ENCODE results near the gene TUBA1A. TPM values are rescaled to one million over a fixed set of nuclear protein-coding genes. Genes with fewer than 3 reads are reported as not detected.

Gene TUBA1A
- total and polyA plus RNA-seq, 5 donors from 2014 or later = 213 to 298 (median 250) TPM

DNA sequence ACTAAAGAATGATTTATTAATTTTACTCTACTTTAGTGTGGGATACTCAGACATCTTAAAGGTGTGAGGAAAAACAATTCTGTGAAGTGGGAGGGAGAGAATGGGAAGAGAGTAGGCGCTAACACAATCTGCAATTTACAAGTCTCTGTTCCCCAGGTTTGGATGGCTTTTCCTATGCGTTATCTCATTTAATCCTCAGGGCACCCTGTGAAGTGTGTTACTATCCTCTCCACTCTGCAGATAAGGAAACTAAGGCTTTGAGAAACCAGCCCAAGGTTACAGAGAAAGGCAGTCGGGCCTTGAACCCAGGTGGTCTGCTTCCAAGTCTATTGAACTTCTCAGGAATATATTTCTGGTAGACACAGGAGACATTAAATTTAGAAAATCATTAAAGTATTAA is 39.8 kb upstream of the TUBA1A start:
- no peaks in the 10 kb centered on the region for H3K36me3 Mint-ChIP-seq
- no peaks in the 10 kb centered on the region for H3K9me3 Mint-ChIP-seq
- Histone ChIP-seq H3K4me1 (ENCODE audit: control insufficient read depth, insufficient read depth, low read length, poor library complexity, severe bottlenecking) (no peaks in the 10 kb centered on the region), H3K36me3 (ENCODE audit: control insufficient read depth, insufficient read depth, low read length) (no peaks in the 10 kb centered on the region), H3K9me3 (ENCODE audit: control insufficient read depth in 2 of 2, low read length in 2 of 2) (no peaks in the 10 kb centered on the region), H3K4me3 (ENCODE audit: low read depth, low read length) (no peak overlapping the region), H3K27ac (ENCODE audit: insufficient read depth, low read length, poor library complexity, severe bottlenecking) (no peak overlapping the region), H3K27me3 (ENCODE audit: control insufficient read depth, insufficient read depth, low read length) (no peaks in the 10 kb centered on the region)
- no peak for DNase-seq
- no peak overlapping the region for H3K4me3 Mint-ChIP-seq
- H3K27ac Mint-ChIP-seq = no peak overlapping the region
- peaks cover 0 to 4% (median 0%) of the 10 kb centered on the region in 4 donors for H3K4me1 Mint-ChIP-seq
- ATAC-seq (ENCODE audit: low read depth in 2 of 2) = no peak
- H3K27me3 Mint-ChIP-seq = no peaks in the 10 kb centered on the region

DNA sequence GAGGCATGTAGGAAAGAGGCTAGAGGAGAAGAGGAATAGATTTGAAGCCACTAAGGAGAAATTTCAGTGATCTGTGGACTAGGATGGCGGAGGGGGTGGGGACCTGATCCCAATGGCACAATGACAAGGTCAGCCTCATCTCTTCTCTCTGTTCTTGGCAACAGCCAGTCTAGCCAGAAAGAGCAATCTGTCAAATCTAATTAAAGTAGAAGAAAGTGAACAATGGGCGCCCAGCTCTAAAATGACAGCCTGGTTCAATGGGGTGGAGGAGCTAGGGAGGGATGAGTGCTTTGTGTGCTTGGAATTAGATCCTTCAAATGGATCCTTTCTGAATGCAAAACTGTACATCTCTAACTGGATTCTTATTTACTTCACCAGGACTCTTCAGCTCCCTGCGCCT is 38.8 kb upstream of the TUBA1A start:
- Histone ChIP-seq H3K27ac (ENCODE audit: insufficient read depth, low read length, poor library complexity, severe bottlenecking) (no peak overlapping the region), H3K36me3 (ENCODE audit: control insufficient read depth, insufficient read depth, low read length) (no peaks in the 10 kb centered on the region), H3K4me1 (ENCODE audit: control insufficient read depth, insufficient read depth, low read length, poor library complexity, severe bottlenecking) (no peaks in the 10 kb centered on the region), H3K9me3 (ENCODE audit: control insufficient read depth in 2 of 2, low read length in 2 of 2) (no peaks in the 10 kb centered on the region), H3K4me3 (ENCODE audit: low read depth, low read length) (no peak overlapping the region), H3K27me3 (ENCODE audit: control insufficient read depth, insufficient read depth, low read length) (no peaks in the 10 kb centered on the region)
- ATAC-seq (ENCODE audit: low read depth in 2 of 2) (no peak), DNase-seq (no peak)
- H3K9me3 Mint-ChIP-seq = no peaks in the 10 kb centered on the region
- no peaks in the 10 kb centered on the region for H3K27me3 Mint-ChIP-seq
- no peaks in the 10 kb centered on the region for H3K4me1 Mint-ChIP-seq
- no peaks in the 10 kb centered on the region for H3K36me3 Mint-ChIP-seq
- H3K27ac Mint-ChIP-seq = no peak overlapping the region
- H3K4me3 Mint-ChIP-seq = no peak overlapping the region

DNA sequence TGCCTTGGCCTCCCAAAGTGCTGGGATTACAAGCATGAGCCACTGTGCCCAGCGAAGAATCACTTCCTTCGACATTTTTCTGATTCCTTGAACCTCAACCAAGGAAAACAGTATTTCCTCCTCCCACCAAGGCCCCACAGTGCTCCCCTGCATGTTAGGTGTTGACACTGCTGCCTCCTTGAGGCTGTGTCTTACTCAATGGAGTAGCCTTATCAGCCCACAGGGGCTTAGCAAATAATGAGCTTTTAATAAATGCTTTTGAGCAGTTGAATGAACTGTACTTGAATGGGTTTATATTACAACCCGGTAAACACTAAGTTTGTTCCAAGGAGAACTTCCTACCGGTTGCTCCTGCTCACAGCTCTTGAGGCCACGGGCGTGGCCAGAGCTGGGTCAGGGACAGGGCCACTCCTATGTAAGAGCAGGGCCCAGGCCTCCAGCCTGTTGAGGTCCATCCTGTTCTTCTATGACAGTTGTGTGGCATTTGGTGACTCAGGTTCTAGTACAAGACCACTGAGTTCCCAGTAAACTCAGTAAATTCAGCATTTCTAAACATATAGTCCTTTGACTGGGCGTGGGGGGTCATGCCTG is 36.8 kb upstream of the TUBA1A start:
- Histone ChIP-seq H3K36me3 (ENCODE audit: control insufficient read depth, insufficient read depth, low read length) (no peaks in the 10 kb centered on the region), H3K9me3 (ENCODE audit: control insufficient read depth in 2 of 2, low read length in 2 of 2) (no peaks in the 10 kb centered on the region), H3K4me3 (ENCODE audit: low read depth, low read length) (no peak overlapping the region), H3K4me1 (ENCODE audit: control insufficient read depth, insufficient read depth, low read length, poor library complexity, severe bottlenecking) (no peaks in the 10 kb centered on the region), H3K27ac (ENCODE audit: insufficient read depth, low read length, poor library complexity, severe bottlenecking) (no peak overlapping the region), H3K27me3 (ENCODE audit: control insufficient read depth, insufficient read depth, low read length) (no peaks in the 10 kb centered on the region)
- no peaks in the 10 kb centered on the region for H3K27me3 Mint-ChIP-seq
- no peaks in the 10 kb centered on the region for H3K36me3 Mint-ChIP-seq
- H3K9me3 Mint-ChIP-seq = no peaks in the 10 kb centered on the region
- no peak overlapping the region for H3K27ac Mint-ChIP-seq
- no peak for DNase-seq
- H3K4me1 Mint-ChIP-seq = no peaks in the 10 kb centered on the region
- no peak for ATAC-seq (ENCODE audit: low read depth in 2 of 2)
- no peak overlapping the region for H3K4me3 Mint-ChIP-seq

DNA sequence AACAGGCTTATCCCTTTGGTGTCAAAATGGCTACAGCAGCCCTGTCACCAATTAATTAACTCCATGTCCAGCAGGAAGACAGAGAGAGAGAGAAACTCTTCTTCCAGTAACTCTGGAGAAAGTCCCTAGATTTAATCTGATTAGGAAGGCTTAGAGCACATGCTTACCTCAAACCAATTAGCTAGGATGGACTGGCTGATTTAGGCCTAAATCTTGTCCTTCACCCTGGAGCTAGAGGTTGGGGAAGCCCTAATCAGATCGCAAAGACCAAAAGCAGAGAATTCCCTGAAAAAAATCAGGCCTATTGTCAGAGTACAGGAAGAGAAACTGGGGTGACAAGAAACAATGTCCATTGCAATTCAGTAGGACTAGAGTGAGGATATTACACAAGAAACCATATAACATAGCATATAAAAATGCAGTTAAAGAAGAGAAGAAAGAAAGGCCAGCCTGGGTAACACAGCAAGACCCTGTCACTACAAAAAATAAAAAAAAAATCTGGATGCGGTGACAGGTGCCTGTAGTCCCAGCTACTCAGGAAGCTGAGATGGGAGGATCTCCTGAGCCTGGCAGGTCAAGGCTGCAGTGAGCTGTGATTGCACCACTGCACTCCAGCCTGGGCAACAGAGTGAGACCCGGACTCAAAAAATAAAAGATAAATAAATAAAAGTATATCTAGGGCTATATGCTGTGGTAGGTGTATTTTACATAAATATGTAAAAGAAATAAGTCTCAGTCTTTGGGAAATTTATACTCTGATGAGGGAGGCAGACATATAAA is 34.9 kb upstream of the TUBA1A start:
- H3K4me1 ChIP-seq (ENCODE audit: control insufficient read depth, insufficient read depth, low read length, poor library complexity, severe bottlenecking) = no peaks in the 10 kb centered on the region
- ATAC-seq (ENCODE audit: low read depth in 2 of 2) = no peak
- DNase-seq = no peak
- H3K27ac Mint-ChIP-seq = no peak overlapping the region
- H3K36me3 Mint-ChIP-seq = no peaks in the 10 kb centered on the region
- H3K36me3 ChIP-seq (ENCODE audit: control insufficient read depth, insufficient read depth, low read length) = no peaks in the 10 kb centered on the region
- H3K4me3 ChIP-seq (ENCODE audit: low read depth, low read length) = no peak overlapping the region
- peak overlapping the region in 1 of 4 donors; percentile 82 for H3K4me3 Mint-ChIP-seq
- H3K27me3 ChIP-seq (ENCODE audit: control insufficient read depth, insufficient read depth, low read length) = no peaks in the 10 kb centered on the region
- no peaks in the 10 kb centered on the region for H3K9me3 ChIP-seq (ENCODE audit: control insufficient read depth in 2 of 2, low read length in 2 of 2)
- no peaks in the 10 kb centered on the region for H3K4me1 Mint-ChIP-seq
- no peaks in the 10 kb centered on the region for H3K27me3 Mint-ChIP-seq
- no peak overlapping the region for H3K27ac ChIP-seq (ENCODE audit: insufficient read depth, low read length, poor library complexity, severe bottlenecking)
- H3K9me3 Mint-ChIP-seq = no peaks in the 10 kb centered on the region

DNA sequence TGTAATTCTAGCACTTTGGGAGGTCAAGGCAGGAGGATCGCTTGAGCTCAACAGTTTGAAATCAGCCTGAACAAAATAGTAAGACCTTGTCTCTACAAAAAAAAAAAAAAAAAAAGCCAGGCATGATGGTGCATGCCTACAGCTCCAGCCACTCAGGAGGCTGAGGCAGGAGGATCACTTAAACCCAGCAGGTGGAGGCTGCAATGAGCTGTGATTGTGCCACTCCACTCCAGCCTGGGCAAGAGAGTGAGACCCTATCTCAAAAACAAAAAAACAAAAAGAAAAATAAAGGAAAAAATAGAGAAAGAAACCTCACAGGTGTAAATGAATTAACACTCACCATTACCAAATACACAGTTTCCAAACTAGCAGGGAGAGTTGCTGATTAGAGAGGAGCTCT is 34.2 kb upstream of the TUBA1A start:
- H3K27ac ChIP-seq (ENCODE audit: insufficient read depth, low read length, poor library complexity, severe bottlenecking) = no peak overlapping the region
- no peaks in the 10 kb centered on the region for H3K27me3 Mint-ChIP-seq
- DNase-seq = no peak
- no peak overlapping the region for H3K27ac Mint-ChIP-seq
- no peaks in the 10 kb centered on the region for H3K36me3 ChIP-seq (ENCODE audit: control insufficient read depth, insufficient read depth, low read length)
- no peaks in the 10 kb centered on the region for H3K27me3 ChIP-seq (ENCODE audit: control insufficient read depth, insufficient read depth, low read length)
- no peaks in the 10 kb centered on the region for H3K36me3 Mint-ChIP-seq
- no peaks in the 10 kb centered on the region for H3K4me1 ChIP-seq (ENCODE audit: control insufficient read depth, insufficient read depth, low read length, poor library complexity, severe bottlenecking)
- no peaks in the 10 kb centered on the region for H3K4me1 Mint-ChIP-seq
- H3K9me3 Mint-ChIP-seq = no peaks in the 10 kb centered on the region
- H3K4me3 Mint-ChIP-seq = no peak overlapping the region
- no peak overlapping the region for H3K4me3 ChIP-seq (ENCODE audit: low read depth, low read length)
- ATAC-seq (ENCODE audit: low read depth in 2 of 2) = no peak
- no peaks in the 10 kb centered on the region for H3K9me3 ChIP-seq (ENCODE audit: control insufficient read depth in 2 of 2, low read length in 2 of 2)

DNA sequence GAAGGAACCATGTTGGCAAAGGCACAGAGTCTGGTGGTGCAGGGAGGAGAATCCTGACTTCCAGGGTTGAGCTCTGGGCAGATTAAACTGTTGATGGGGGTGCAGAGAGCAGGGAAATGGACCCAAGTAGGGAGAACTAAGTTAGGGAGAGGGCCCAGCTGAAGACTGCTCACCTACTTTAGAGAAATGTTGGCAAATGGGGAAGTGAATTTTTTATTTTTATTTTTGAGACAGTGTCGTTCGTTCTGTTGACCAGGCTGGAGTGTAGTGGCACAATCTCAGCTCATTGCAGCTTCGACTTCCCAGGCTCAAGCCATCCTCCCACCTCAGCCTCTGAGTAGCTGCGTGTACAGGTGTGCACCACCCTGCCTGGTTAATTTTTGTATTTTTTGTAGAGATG is 32.1 kb upstream of the TUBA1A start:
- Mint-ChIP-seq H3K27ac (peak overlapping the region in 1 of 3 donors; percentile 6), H3K27me3 (peaks cover 1% of the 10 kb centered on the region), H3K9me3 (no peaks in the 10 kb centered on the region), H3K4me1 (no peaks in the 10 kb centered on the region), H3K36me3 (no peaks in the 10 kb centered on the region), H3K4me3 (no peak overlapping the region)
- Histone ChIP-seq H3K36me3 (ENCODE audit: control insufficient read depth, insufficient read depth, low read length) (no peaks in the 10 kb centered on the region), H3K27ac (ENCODE audit: insufficient read depth, low read length, poor library complexity, severe bottlenecking) (no peak overlapping the region), H3K27me3 (ENCODE audit: control insufficient read depth, insufficient read depth, low read length) (no peaks in the 10 kb centered on the region), H3K9me3 (ENCODE audit: control insufficient read depth in 2 of 2, low read length in 2 of 2) (no peaks in the 10 kb centered on the region), H3K4me3 (ENCODE audit: low read depth, low read length) (no peak overlapping the region), H3K4me1 (ENCODE audit: control insufficient read depth, insufficient read depth, low read length, poor library complexity, severe bottlenecking) (no peaks in the 10 kb centered on the region)
- ATAC-seq (ENCODE audit: low read depth in 2 of 2) (no peak), DNase-seq (no peak)

DNA sequence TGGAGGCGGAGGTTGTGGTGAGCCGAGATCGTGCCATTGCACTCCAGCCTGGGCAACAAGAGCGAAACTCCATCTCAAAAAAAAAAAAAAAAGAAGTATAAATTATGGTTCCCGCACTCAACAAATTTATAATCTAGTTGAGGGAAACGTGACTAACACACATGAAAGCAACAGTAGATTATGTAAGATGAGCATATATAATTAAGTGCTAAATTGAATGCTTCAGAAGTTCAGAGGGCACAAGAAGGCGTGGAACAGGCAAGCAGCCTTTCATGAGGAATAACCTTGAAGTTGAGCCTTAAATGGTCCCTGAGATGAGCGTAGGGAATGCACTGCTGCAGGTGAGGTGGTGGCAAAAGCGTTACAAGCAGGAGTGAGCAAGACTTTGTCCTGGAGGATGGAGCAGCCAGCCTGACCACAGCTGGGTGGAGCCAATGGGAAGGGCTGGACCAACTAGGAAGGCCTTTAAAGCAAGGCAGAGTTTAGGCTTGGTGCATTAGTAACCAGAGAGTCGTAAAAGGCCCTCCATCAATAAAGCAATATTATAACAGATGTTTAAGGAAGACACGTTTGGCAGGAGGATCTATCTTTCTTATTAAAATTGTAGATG is 30.6 kb upstream of the TUBA1A start:
- no peaks in the 10 kb centered on the region for H3K36me3 ChIP-seq (ENCODE audit: control insufficient read depth, insufficient read depth, low read length)
- no peaks in the 10 kb centered on the region for H3K27me3 ChIP-seq (ENCODE audit: control insufficient read depth, insufficient read depth, low read length)
- no peak overlapping the region for H3K4me3 ChIP-seq (ENCODE audit: low read depth, low read length)
- H3K9me3 ChIP-seq (ENCODE audit: control insufficient read depth in 2 of 2, low read length in 2 of 2) = no peaks in the 10 kb centered on the region
- peaks cover 0 to 1% (median 0%) of the 10 kb centered on the region in 7 donors for H3K9me3 Mint-ChIP-seq
- no peak for ATAC-seq (ENCODE audit: low read depth in 2 of 2)
- H3K27me3 Mint-ChIP-seq = peaks cover 5% of the 10 kb centered on the region
- no peak overlapping the region for H3K4me3 Mint-ChIP-seq
- H3K4me1 Mint-ChIP-seq = no peaks in the 10 kb centered on the region
- H3K27ac Mint-ChIP-seq = no peak overlapping the region
- no peaks in the 10 kb centered on the region for H3K4me1 ChIP-seq (ENCODE audit: control insufficient read depth, insufficient read depth, low read length, poor library complexity, severe bottlenecking)
- H3K36me3 Mint-ChIP-seq = no peaks in the 10 kb centered on the region
- DNase-seq = no peak
- H3K27ac ChIP-seq (ENCODE audit: insufficient read depth, low read length, poor library complexity, severe bottlenecking) = no peak overlapping the region

DNA sequence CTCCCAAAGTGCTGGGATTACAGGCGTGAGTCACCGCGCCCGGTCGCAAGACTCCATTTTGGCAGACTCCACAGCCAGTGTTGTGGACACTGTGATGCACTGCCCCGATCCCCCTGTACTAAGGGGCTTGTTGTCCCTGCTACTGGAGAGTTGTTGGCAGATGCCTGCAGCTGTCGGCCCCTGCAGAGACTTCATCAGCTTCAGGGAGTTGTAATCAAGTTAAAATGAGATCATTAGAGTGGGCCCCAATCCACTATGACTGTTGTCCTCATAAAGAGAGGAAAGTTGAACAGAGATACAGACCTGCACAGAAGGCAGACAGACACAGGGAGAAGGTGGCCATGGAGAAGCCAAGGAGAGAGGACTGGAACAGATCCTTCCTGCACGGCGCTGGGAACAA is 23.7 kb upstream of the TUBA1A start:
- Mint-ChIP-seq H3K27ac (no peak overlapping the region), H3K27me3 (peaks cover 20% of the 10 kb centered on the region), H3K4me3 (no peak overlapping the region), H3K36me3 (no peaks in the 10 kb centered on the region), H3K9me3 (peaks cover 0 to 1% (median 0%) of the 10 kb centered on the region in 7 donors), H3K4me1 (no peaks in the 10 kb centered on the region)
- no peak for ATAC-seq (ENCODE audit: low read depth in 2 of 2)
- no peak for DNase-seq
- no peak overlapping the region for H3K4me3 ChIP-seq (ENCODE audit: low read depth, low read length)
- no peak overlapping the region for H3K27ac ChIP-seq (ENCODE audit: insufficient read depth, low read length, poor library complexity, severe bottlenecking)
- no peaks in the 10 kb centered on the region for H3K9me3 ChIP-seq (ENCODE audit: control insufficient read depth in 2 of 2, low read length in 2 of 2)
- H3K36me3 ChIP-seq (ENCODE audit: control insufficient read depth, insufficient read depth, low read length) = no peaks in the 10 kb centered on the region
- no peaks in the 10 kb centered on the region for H3K4me1 ChIP-seq (ENCODE audit: control insufficient read depth, insufficient read depth, low read length, poor library complexity, severe bottlenecking)
- H3K27me3 ChIP-seq (ENCODE audit: control insufficient read depth, insufficient read depth, low read length) = no peaks in the 10 kb centered on the region
